Iris pigment epithelial cell (primary cell): ENCODE data around the gene SAMD8.

Source experiments
- DNase-seq: peaks from one replicate; pipeline ENCODE4 v3.0.0-alpha.2; 2011; ENCODE audit warnings: low read depth

Gene SAMD8

GRCh38 chr10:75111365-75111906 lies at the start of gene SAMD8:
SAMD8 (plus strand) TSS chr10:75111656; CDS start chr10:75150529, 38,873 bp downstream.
- DNase-seq = peak; percentile 95

GRCh38 chr10:75061709-75062505 lies 49.5 kb upstream of the SAMD8 start:
- DNase-seq = no peak

GRCh38 chr10:75062506-75063299 lies 48.8 kb upstream of the SAMD8 start:
- DNase-seq = peak; percentile 24

GRCh38 chr10:75063461-75064230 lies 47.8 kb upstream of the SAMD8 start:
- DNase-seq = no peak

GRCh38 chr10:75065076-75065475 lies 46.4 kb upstream of the SAMD8 start:
- no peak for DNase-seq

GRCh38 chr10:75066271-75066670 lies 45.2 kb upstream of the SAMD8 start:
- DNase-seq = no peak

GRCh38 chr10:75067272-75067671 lies 44.2 kb upstream of the SAMD8 start:
- DNase-seq = no peak

- no peak for DNase-seq
Observed at GRCh38 chr10:75068523-75068922, 42.9 kb upstream of the SAMD8 start.

- DNase-seq = peak; percentile 11
Observed at GRCh38 chr10:75070476-75070875, 41.0 kb upstream of the SAMD8 start.

- peak; percentile 53 for DNase-seq
Observed at GRCh38 chr10:75070961-75071428, 40.5 kb upstream of the SAMD8 start.

- DNase-seq = no peak
Observed at GRCh38 chr10:75071756-75072155, 39.7 kb upstream of the SAMD8 start.

GRCh38 chr10:75072727-75073126 lies 38.7 kb upstream of the SAMD8 start:
- no peak for DNase-seq

GRCh38 chr10:75073442-75073841 lies 38.0 kb upstream of the SAMD8 start:
- DNase-seq = no peak

- DNase-seq = no peak
Observed at GRCh38 chr10:75074711-75075445, 36.6 kb upstream of the SAMD8 start.

- no peak for DNase-seq
Observed at GRCh38 chr10:75076348-75076747, 35.1 kb upstream of the SAMD8 start.

- DNase-seq = no peak
Observed at GRCh38 chr10:75079436-75080083, 31.9 kb upstream of the SAMD8 start.

GRCh38 chr10:75080554-75080953 lies 30.9 kb upstream of the SAMD8 start:
- DNase-seq = no peak

GRCh38 chr10:75081379-75081778 lies 30.1 kb upstream of the SAMD8 start:
- DNase-seq = no peak

GRCh38 chr10:75083972-75084833 lies 27.3 kb upstream of the SAMD8 start:
- DNase-seq = peak; percentile 45
